Astrocyte of the cerebellum (primary cell): ENCODE results near the gene CD58.

Experiments used
- DNase-seq: peaks from one replicate; pipeline ENCODE4 v3.0.0-alpha.2; 2011; ENCODE audit warnings: low read depth
- H3K4me3 ChIP-seq: 2 replicates; pipeline ENCODE4 v1.5.1; 2011; ENCODE audit warnings: mild to moderate bottlenecking, low read depth, low read length, moderate library complexity
- in situ Hi-C: cut with HindIII; loops from 2 replicates; pipeline ENCODE4 v1.10.0; 2017; ENCODE audit warnings: low sequenced_read_pairs
- TF ChIP-seq, protein P1 (sequence below): IDR thresholded peaks from 2 replicates; pipeline ENCODE4 v1.5.1; 2012; ENCODE audit warnings: low read length, low read depth, moderate library complexity, mild to moderate bottlenecking; ENCODE audit errors: missing control alignments

CD58 gene

GRCh38 chr1:116511459-116512019 is 59.3 kb downstream of the CD58 start:
- TF ChIP-seq, protein P1, sequence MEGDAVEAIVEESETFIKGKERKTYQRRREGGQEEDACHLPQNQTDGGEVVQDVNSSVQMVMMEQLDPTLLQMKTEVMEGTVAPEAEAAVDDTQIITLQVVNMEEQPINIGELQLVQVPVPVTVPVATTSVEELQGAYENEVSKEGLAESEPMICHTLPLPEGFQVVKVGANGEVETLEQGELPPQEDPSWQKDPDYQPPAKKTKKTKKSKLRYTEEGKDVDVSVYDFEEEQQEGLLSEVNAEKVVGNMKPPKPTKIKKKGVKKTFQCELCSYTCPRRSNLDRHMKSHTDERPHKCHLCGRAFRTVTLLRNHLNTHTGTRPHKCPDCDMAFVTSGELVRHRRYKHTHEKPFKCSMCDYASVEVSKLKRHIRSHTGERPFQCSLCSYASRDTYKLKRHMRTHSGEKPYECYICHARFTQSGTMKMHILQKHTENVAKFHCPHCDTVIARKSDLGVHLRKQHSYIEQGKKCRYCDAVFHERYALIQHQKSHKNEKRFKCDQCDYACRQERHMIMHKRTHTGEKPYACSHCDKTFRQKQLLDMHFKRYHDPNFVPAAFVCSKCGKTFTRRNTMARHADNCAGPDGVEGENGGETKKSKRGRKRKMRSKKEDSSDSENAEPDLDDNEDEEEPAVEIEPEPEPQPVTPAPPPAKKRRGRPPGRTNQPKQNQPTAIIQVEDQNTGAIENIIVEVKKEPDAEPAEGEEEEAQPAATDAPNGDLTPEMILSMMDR: no peak
- DNase-seq: no peak
- in situ Hi-C loops: no loop called here
- H3K4me3 ChIP-seq: no peak overlapping the region

DNA sequence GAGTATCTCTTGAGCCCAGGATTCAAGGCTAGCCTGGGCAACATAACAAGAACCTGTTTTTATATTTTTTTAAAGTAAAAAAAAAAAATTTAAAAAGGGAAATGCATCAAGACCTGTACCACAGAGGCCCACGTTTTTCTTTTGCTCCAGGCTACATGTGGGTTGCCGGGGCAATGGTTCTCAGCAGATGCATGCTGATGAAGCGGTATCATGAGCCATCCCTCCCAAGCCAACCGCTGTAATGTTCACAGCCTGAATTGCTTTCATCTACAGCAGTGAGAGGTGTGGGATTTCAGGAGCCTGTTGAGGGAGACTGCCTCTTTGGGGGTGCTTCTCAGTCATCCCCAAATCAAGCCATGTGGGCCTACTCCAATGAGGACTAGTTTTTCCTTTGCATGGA is 60.5 kb downstream of the CD58 start:
- DNase-seq: no peak
- no peak overlapping the region for H3K4me3 ChIP-seq
- in situ Hi-C loops: no loop called here
- TF ChIP-seq, protein P1: no peak

- in situ Hi-C loops: no loop called here
- H3K4me3 ChIP-seq: no peak overlapping the region
- DNase-seq: peak; percentile 62
- TF ChIP-seq, protein P1: no peak
Observed at GRCh38 chr1:116508984-116509980, 61.5 kb downstream of the CD58 start.

- DNase-seq: no peak
- no peak overlapping the region for H3K4me3 ChIP-seq
- TF ChIP-seq, protein P1: no peak
- in situ Hi-C loops: no loop called here
Observed at GRCh38 chr1:116508085-116508983, 62.5 kb downstream of the CD58 start.

GRCh38 chr1:116507631-116508030 is 63.2 kb downstream of the CD58 start:
- DNase-seq: no peak
- no peak overlapping the region for H3K4me3 ChIP-seq
- TF ChIP-seq, protein P1: no peak
- in situ Hi-C loops: no loop called here

GRCh38 chr1:116506132-116507004 is 64.5 kb downstream of the CD58 start:
- in situ Hi-C loops: no loop called here
- no peak for DNase-seq
- H3K4me3 ChIP-seq: no peak overlapping the region
- TF ChIP-seq, protein P1: no peak
